ENCODE measurements around the gene ITPR1. TPM values are rescaled to one million over a fixed set of nuclear protein-coding genes. Genes with fewer than 3 reads are reported as not detected.

Gene ITPR1
- total RNA-seq, 1 experiment from 2014 or later, result 48.5 TPM

DNA sequence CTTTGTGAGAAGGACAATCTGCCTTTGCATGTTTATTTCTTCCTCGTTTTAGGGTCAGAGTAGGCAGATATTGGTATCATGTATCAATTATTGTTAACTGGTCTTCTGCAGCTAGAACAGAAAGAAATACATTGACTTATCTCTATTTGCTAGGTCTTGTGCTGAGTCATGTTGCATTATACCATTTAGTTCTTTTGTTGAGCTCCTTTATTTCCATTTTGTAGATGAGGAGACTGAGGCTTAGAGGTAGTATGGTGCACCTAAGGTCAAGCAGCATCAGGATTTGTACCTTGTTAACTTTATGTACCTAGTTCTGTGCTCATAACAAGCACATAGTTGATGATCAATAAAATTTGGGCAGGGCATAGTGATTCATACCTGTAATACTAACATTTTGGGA lies 182.6 kb downstream of the ITPR1 start:
- DNase-seq, result no peak
- H3K9me3 ChIP-seq (ENCODE audit: low read length), result no peaks in the 10 kb centered on the region
- no peak for ATAC-seq
- no peak overlapping the region for H2AFZ ChIP-seq (ENCODE audit: low read length)
- no peak overlapping the region for H3K9ac ChIP-seq (ENCODE audit: low read length)
- TF ChIP-seq, protein P1, sequence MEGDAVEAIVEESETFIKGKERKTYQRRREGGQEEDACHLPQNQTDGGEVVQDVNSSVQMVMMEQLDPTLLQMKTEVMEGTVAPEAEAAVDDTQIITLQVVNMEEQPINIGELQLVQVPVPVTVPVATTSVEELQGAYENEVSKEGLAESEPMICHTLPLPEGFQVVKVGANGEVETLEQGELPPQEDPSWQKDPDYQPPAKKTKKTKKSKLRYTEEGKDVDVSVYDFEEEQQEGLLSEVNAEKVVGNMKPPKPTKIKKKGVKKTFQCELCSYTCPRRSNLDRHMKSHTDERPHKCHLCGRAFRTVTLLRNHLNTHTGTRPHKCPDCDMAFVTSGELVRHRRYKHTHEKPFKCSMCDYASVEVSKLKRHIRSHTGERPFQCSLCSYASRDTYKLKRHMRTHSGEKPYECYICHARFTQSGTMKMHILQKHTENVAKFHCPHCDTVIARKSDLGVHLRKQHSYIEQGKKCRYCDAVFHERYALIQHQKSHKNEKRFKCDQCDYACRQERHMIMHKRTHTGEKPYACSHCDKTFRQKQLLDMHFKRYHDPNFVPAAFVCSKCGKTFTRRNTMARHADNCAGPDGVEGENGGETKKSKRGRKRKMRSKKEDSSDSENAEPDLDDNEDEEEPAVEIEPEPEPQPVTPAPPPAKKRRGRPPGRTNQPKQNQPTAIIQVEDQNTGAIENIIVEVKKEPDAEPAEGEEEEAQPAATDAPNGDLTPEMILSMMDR (conservative IDR thresholded peaks at IDR 0.05; ENCODE audit: low read depth, low read length), result no peak
- TF ChIP-seq EZH2 (IDR thresholded peaks at IDR 0.05; ENCODE audit: low read length, unreplicated experiment) (no peak), EZH2phosphoT487 (IDR thresholded peaks at IDR 0.05; ENCODE audit: borderline replicate concordance, low read length) (no peak)
- ChIA-PET CTCF (no interaction called here), POLR2A (ENCODE audit: unreplicated experiment) (no interaction called here)
- BruUV-seq (replicated peaks), result no TSS peak
- H4K20me1 ChIP-seq (ENCODE audit: low read length), result no peaks in the 10 kb centered on the region
- H3K4me1 ChIP-seq (ENCODE audit: insufficient read depth, low read length), result no peaks in the 10 kb centered on the region
- 0 out of 2 replicates have a peak, but pooled peaks cover 4% of the 10 kb centered on the region for H3K36me3 ChIP-seq (ENCODE audit: low read depth, low read length)
- H3K27me3 ChIP-seq (ENCODE audit: low read length), result no peaks in the 10 kb centered on the region
- H3F3A ChIP-seq (ENCODE audit: low read length, unreplicated experiment), result no peaks in the 10 kb centered on the region
- no peak overlapping the region for H3K4me3 ChIP-seq (ENCODE audit: low read length)
- no peaks in the 10 kb centered on the region for H3K79me2 ChIP-seq (ENCODE audit: low read length)
- H3K4me2 ChIP-seq (ENCODE audit: low read length), result no peak overlapping the region
- no peak overlapping the region for H3K27ac ChIP-seq (ENCODE audit: low read length)
- H3K9me2 ChIP-seq (replicated peaks; ENCODE audit: low read length), result no peaks in the 10 kb centered on the region
- intact Hi-C loops (cut with micrococcal nuclease), result no loop called here

DNA sequence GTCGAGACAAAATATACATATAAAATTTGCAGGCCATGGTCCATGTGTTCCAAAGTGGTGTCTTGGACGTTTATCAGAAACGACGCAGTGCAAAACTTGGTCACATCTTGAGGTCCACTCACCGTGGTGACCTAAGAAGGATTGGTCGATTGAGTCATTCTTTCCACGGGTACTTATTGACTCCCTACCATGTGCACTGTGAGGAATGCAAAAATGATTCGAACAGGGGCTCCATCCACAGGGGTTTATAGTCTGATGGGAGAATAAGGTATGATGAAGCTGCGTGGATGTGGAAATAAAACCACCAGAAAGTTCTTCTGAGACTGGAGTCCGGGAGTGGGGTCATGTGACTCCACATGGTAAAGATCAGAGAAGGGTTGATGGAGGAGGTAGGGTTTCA lies 185.2 kb downstream of the ITPR1 start:
- H2AFZ ChIP-seq (ENCODE audit: low read length), result no peak overlapping the region
- intact Hi-C loops (cut with micrococcal nuclease), result no loop called here
- ChIA-PET POLR2A (ENCODE audit: unreplicated experiment) (interaction anchor here (0.6 kb wide), 1 partner anchor 25 kb away, joined by 4 read pairs; no protein-coding TSS in a partner anchor), CTCF (no interaction called here)
- H3K9me2 ChIP-seq (replicated peaks; ENCODE audit: low read length), result no peaks in the 10 kb centered on the region
- H3F3A ChIP-seq (ENCODE audit: low read length, unreplicated experiment), result no peaks in the 10 kb centered on the region
- TF ChIP-seq EZH2 (IDR thresholded peaks at IDR 0.05; ENCODE audit: low read length, unreplicated experiment) (no peak), EZH2phosphoT487 (IDR thresholded peaks at IDR 0.05; ENCODE audit: borderline replicate concordance, low read length) (no peak)
- TF ChIP-seq, protein P1 (conservative IDR thresholded peaks at IDR 0.05; ENCODE audit: low read depth, low read length), result no peak
- H3K79me2 ChIP-seq (ENCODE audit: low read length), result no peaks in the 10 kb centered on the region
- DNase-seq, result no peak
- ATAC-seq, result no peak
- no peaks in the 10 kb centered on the region for H4K20me1 ChIP-seq (ENCODE audit: low read length)
- H3K4me1 ChIP-seq (ENCODE audit: insufficient read depth, low read length), result no peaks in the 10 kb centered on the region
- no peak overlapping the region for H3K4me3 ChIP-seq (ENCODE audit: low read length)
- H3K9ac ChIP-seq (ENCODE audit: low read length), result no peak overlapping the region
- no peaks in the 10 kb centered on the region for H3K36me3 ChIP-seq (ENCODE audit: low read depth, low read length)
- no peak overlapping the region for H3K27ac ChIP-seq (ENCODE audit: low read length)
- no TSS peak for BruUV-seq (replicated peaks)
- no peak overlapping the region for H3K4me2 ChIP-seq (ENCODE audit: low read length)
- no peaks in the 10 kb centered on the region for H3K27me3 ChIP-seq (ENCODE audit: low read length)
- no peaks in the 10 kb centered on the region for H3K9me3 ChIP-seq (ENCODE audit: low read length)

DNA sequence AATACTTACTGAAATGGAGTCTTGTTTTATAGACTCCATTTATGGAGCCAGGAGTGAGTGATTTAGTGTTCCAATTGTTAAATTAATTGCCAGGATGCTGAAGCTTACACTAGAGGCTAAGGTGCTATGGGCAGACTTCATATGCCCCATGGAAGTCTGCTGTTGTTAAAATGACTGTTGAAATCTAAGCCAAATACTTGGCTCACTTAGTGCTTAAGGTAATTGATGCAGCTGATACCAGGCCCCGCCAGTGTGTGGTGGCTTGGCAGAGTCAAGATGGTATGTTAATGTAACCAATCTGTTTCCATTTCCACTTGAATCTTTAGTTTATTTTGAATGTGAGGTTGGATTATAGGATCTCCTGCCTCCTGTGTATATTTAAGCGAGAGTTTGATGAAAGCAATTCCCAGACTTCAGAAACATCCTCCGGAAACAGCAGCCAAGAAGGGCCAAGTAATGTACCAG lies 187.1 kb downstream of the ITPR1 start:
- no peaks in the 10 kb centered on the region for H3K9me2 ChIP-seq (replicated peaks; ENCODE audit: low read length)
- intact Hi-C loops (cut with micrococcal nuclease), result no loop called here
- H3K79me2 ChIP-seq (ENCODE audit: low read length), result no peaks in the 10 kb centered on the region
- no peak overlapping the region for H2AFZ ChIP-seq (ENCODE audit: low read length)
- H4K20me1 ChIP-seq (ENCODE audit: low read length), result no peaks in the 10 kb centered on the region
- H3K36me3 ChIP-seq (ENCODE audit: low read depth, low read length), result no peaks in the 10 kb centered on the region
- no peak overlapping the region for H3K4me2 ChIP-seq (ENCODE audit: low read length)
- H3F3A ChIP-seq (ENCODE audit: low read length, unreplicated experiment), result no peaks in the 10 kb centered on the region
- ChIA-PET POLR2A (ENCODE audit: unreplicated experiment) (no interaction called here), CTCF (no interaction called here)
- no TSS peak for BruUV-seq (replicated peaks)
- H3K4me3 ChIP-seq (ENCODE audit: low read length), result no peak overlapping the region
- H3K27ac ChIP-seq (ENCODE audit: low read length), result no peak overlapping the region
- H3K9ac ChIP-seq (ENCODE audit: low read length), result no peak overlapping the region
- DNase-seq, result no peak
- no peaks in the 10 kb centered on the region for H3K4me1 ChIP-seq (ENCODE audit: insufficient read depth, low read length)
- H3K9me3 ChIP-seq (ENCODE audit: low read length), result no peaks in the 10 kb centered on the region
- no peaks in the 10 kb centered on the region for H3K27me3 ChIP-seq (ENCODE audit: low read length)
- TF ChIP-seq EZH2 (IDR thresholded peaks at IDR 0.05; ENCODE audit: low read length, unreplicated experiment) (no peak), EZH2phosphoT487 (IDR thresholded peaks at IDR 0.05; ENCODE audit: borderline replicate concordance, low read length) (no peak)
- TF ChIP-seq, protein P1 (conservative IDR thresholded peaks at IDR 0.05; ENCODE audit: low read depth, low read length), result no peak
- no peak for ATAC-seq
